Right lobe of liver (tissue), 6 donors: ENCODE data around the gene EVA1A. TPM values are rescaled to one million over a fixed set of nuclear protein-coding genes. Genes with fewer than 3 reads are reported as not detected.

Experiments used
- ATAC-seq, 4 donors: fragments of 200-7000 bp; cut with Tn5 transposase; one replicate each; pipeline ENCODE4 v1.9.1; 2020; ENCODE audit warnings: mild to moderate bottlenecking in 4 of 4, moderate library complexity in 4 of 4
- DNase-seq, 3 donors: peaks; one replicate each; pipeline ENCODE4 v3.0.0-alpha.2; 2020
- H3K27ac ChIP-seq, 3 donors: fragments of 200-600 bp; one replicate each; pipeline ENCODE4 v1.8.0; 2022
- H3K27me3 ChIP-seq, 2 donors: fragments of 200-600 bp; one replicate each; pipeline ENCODE4 v1.8.0; 2022
- H3K36me3 ChIP-seq, 4 donors: fragments of 200-600 bp; sonication (generic) in 1 of 4; one replicate each; pipeline versions ENCODE4 v1.5.1 to v1.8.0; 2017 to 2022; ENCODE audit warnings: control low read depth in 1 of 4
- H3K4me1 ChIP-seq, 4 donors: fragments of 200-600 bp; sonication (generic) in 1 of 4; one replicate each; pipeline versions ENCODE4 v1.5.1 to v1.8.0; 2017 to 2022; ENCODE audit warnings: control low read depth in 1 of 4
- H3K4me3 ChIP-seq, 3 donors: fragments of 200-600 bp; one replicate each; pipeline ENCODE4 v1.8.0; 2022
- H3K9me3 ChIP-seq, 4 donors: fragments of 200-600 bp; sonication (generic) in 1 of 4; one replicate each; pipeline versions ENCODE4 v1.5.1 to v1.8.0; 2017 to 2022; ENCODE audit warnings: control low read depth in 1 of 4
- CTCF ChIP-seq, 4 donors: fragments of 200-600 bp in 3 of 4; fragments of 450-650 bp in 1 of 4; IDR thresholded peaks; one replicate each; pipeline versions ENCODE4 v1.5.1 to v1.8.0; 2016 to 2022; ENCODE audit warnings: antibody characterized with exemption in 4 of 4, mild to moderate bottlenecking in 2 of 4
- POLR2A ChIP-seq: fragments of 450-650 bp; IDR thresholded peaks from one replicate; pipeline ENCODE4 v1.6.1; 2017; ENCODE audit warnings: antibody characterized with exemption, mild to moderate bottlenecking
- WGBS: methylation state at CpG from one replicate; pipeline ENCODE4 v1.1.6; 2018; ENCODE audit warnings: low coverage, low lambda C conversion rate; ENCODE audit not compliant: insufficient coverage; ENCODE audit errors: missing lambda C conversion rate; 5-methylcytosine and 5-hydroxymethylcytosine counted together
- intact Hi-C, 2 donors: fragments of 100-400 bp; cut with DNase I; formaldehyde crosslinking; loops; one replicate each; pipeline versions ENCODE4 v1.11.2 to v1.14.1; 2022
- total RNA-seq, 6 experiments: library from RNA; depleted of rRNA in 2 of 6; stranded (reverse); fragments of >200 nt in 2 of 6; fragmentation: NEBNext Ultra II Directional in 3 of 6; extraction: Animal tissue kit (Norgen Biotek cat#: 25700) in 3 of 6; gene quantifications; one replicate each; pipeline versions ENCODE4 v1.1.0 to v1.2.4, GENCODE V29; 2016 to 2023
- donor health status: DM: no; HTN: yes; CAD: no.
- donor health status: DM: no; HTN: no; CAD: no.
- donor health status: DM: no; HTN: no; CAD: no.
- donor health status: DM: no; HTN: yes; CAD: no.
- donor health status: DM: no; HTN: yes; CAD: no.

Gene EVA1A
- total RNA-seq, 6 experiments from 2014 or later = 30.6 to 125 (median 74.5) TPM

GRCh38 chr2:75573145-75573878, 12.6 kb upstream of the EVA1A start:
- Histone ChIP-seq H3K27me3 (no peaks in the 10 kb centered on the region), H3K27ac (no peak overlapping the region), H3K9me3 (no peaks in the 10 kb centered on the region), H3K36me3 (no peaks in the 10 kb centered on the region), H3K4me1 (peaks cover 0 to 32% (median 8%) of the 10 kb centered on the region in 4 donors), H3K4me3 (no peak overlapping the region)
- intact Hi-C loops = no loop called here
- ATAC-seq (no peak), DNase-seq (no peak)
- no peak for TF ChIP-seq CTCF (IDR thresholded peaks at IDR 0.05)
- TF ChIP-seq POLR2A = no peak
- no CpG with 5 or more reads among the region's 1 CpG for WGBS

GRCh38 chr2:75571730-75572430, 11.1 kb upstream of the EVA1A start:
- H3K27ac ChIP-seq = peak overlapping the region; percentile 76 to 87 (median 85)
- no peak for ATAC-seq
- peaks cover 0 to 18% (median 8%) of the 10 kb centered on the region in 4 donors for H3K4me1 ChIP-seq
- no peaks in the 10 kb centered on the region for H3K36me3 ChIP-seq
- H3K27me3 ChIP-seq = no peaks in the 10 kb centered on the region
- intact Hi-C loops = no loop called here
- TF ChIP-seq CTCF (IDR thresholded peaks at IDR 0.05) (no peak), POLR2A (no peak)
- H3K4me3 ChIP-seq = no peak overlapping the region
- no peaks in the 10 kb centered on the region for H3K9me3 ChIP-seq
- no peak for DNase-seq
- 78% methylated on average over 4 of the region's 4 CpGs for WGBS

- H3K27me3 ChIP-seq = no peaks in the 10 kb centered on the region
- TF ChIP-seq CTCF (IDR thresholded peaks at IDR 0.05) = no peak
- TF ChIP-seq POLR2A = no peak
- peak; percentile 27 to 61 (median 57) for DNase-seq
- H3K27ac ChIP-seq = peak overlapping the region; percentile 76 to 87 (median 85)
- H3K4me1 ChIP-seq = peaks cover 0 to 17% (median 7%) of the 10 kb centered on the region in 4 donors
- intact Hi-C loops = no loop called here
- 12% methylated on average over 7 of the region's 7 CpGs for WGBS
- H3K4me3 ChIP-seq = no peak overlapping the region
- H3K9me3 ChIP-seq = no peaks in the 10 kb centered on the region
- no peaks in the 10 kb centered on the region for H3K36me3 ChIP-seq
- peak; percentile 86 to 91 (median 88) for ATAC-seq
Observed at GRCh38 chr2:75570948-75571729, 10.4 kb upstream of the EVA1A start.

GRCh38 chr2:75570024-75570947, 9.5 kb upstream of the EVA1A start:
- intact Hi-C loops = no loop called here
- ATAC-seq (no peak), DNase-seq (no peak)
- no peak for TF ChIP-seq POLR2A
- TF ChIP-seq CTCF (IDR thresholded peaks at IDR 0.05) = no peak
- WGBS = 78% methylated on average over 8 of the region's 8 CpGs
- H3K4me3 ChIP-seq = no peak overlapping the region
- no peaks in the 10 kb centered on the region for H3K27me3 ChIP-seq
- peak overlapping the region; percentile 76 to 87 (median 85) for H3K27ac ChIP-seq
- peaks cover 0 to 17% (median 7%) of the 10 kb centered on the region in 4 donors for H3K4me1 ChIP-seq
- no peaks in the 10 kb centered on the region for H3K36me3 ChIP-seq
- no peaks in the 10 kb centered on the region for H3K9me3 ChIP-seq
